Panc1 (cell line): Measurements from ENCODE around the gene CHP1.

Experiments
- CTCF ChIP-seq: fragments of 450-650 bp; IDR thresholded peaks from 2 replicates; pipeline ENCODE4 v1.5.1; 2017; ENCODE audit warnings: mild to moderate bottlenecking
- POLR2AphosphoS5 ChIP-seq: IDR thresholded peaks from 2 replicates; pipeline ENCODE4 v1.6.1; 2012; ENCODE audit warnings: mild to moderate bottlenecking, low read depth, low read length, moderate library complexity
- REST ChIP-seq, 2 experiments: IDR thresholded peaks; 2 replicates each; pipeline ENCODE4 v1.6.1; 2011 to 2012; ENCODE audit warnings: low read depth in 2 of 2, control low read depth in 1 of 2, low read length in 1 of 2, mild to moderate bottlenecking in 1 of 2, moderate library complexity in 1 of 2; ENCODE audit not compliant: insufficient read depth in 1 of 2
- SIN3A ChIP-seq: IDR thresholded peaks from 2 replicates; pipeline ENCODE4 v1.6.1; 2012; ENCODE audit warnings: low read depth, mild to moderate bottlenecking, low read length, moderate library complexity, borderline replicate concordance; ENCODE audit not compliant: insufficient read depth
- TCF7L2 ChIP-seq: IDR thresholded peaks from 2 replicates; pipeline ENCODE4 v1.6.1; 2011; ENCODE audit warnings: mild to moderate bottlenecking, low read depth, low read length, inconsistent platforms

- TF ChIP-seq CTCF (no peak), REST (IDR thresholded peaks at IDR 0.05; ENCODE audit: insufficient read depth in 1 of 2, low read depth in 2 of 2, low read length in 1 of 2) (no peak), POLR2AphosphoS5 (no peak), SIN3A (no peak), TCF7L2 (no peak)
These were observed 23.2 kb upstream of the CHP1 start for GRCh38 chr15:41207687-41208448.
